ENCODE data around the gene CD300LB.
"Not testable (repeated sequence)": the region's sequence is repeated elsewhere in the genome, so short reads cannot be mapped to it uniquely, and the experiment has no call there.

Gene CD300LB

DNA sequence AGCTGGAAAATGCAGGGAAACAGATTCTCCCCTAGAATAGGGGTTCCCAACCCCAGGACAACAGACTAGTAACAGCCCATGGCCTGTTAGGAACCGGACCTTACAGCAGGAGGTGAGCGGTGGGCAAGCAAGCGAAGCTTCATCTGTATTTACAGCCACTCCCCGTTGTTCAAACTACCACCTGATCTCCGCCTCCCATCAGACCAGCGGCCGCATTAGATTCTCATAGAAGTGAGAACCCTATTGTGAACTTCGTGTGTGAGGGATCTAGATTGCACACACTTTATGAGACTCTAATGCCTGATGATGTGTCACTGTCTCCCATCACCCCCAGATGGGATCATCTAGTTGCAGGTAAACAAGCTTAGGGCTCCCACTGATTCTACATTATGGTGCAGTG, 3.5 kb downstream of the CD300LB start:
- H3K27me3 Mint-ChIP-seq, result peaks cover 51 to 95% of the 10 kb centered on the region in 2 donors
- H3K9me3 Mint-ChIP-seq, result peaks cover 0 to 3% of the 10 kb centered on the region in 2 donors
- no peak overlapping the region for H3K27ac Mint-ChIP-seq
- DNase-seq (no peak), ATAC-seq (replicated peaks) (no peak)
- no peaks in the 10 kb centered on the region for H3K36me3 Mint-ChIP-seq (ENCODE audit: insufficient read depth)
- H3K4me1 Mint-ChIP-seq (ENCODE audit: low read depth in 2 of 2), result peaks cover 5% of the 10 kb centered on the region in 2 donors
- no peak overlapping the region for H3K4me3 Mint-ChIP-seq

DNA sequence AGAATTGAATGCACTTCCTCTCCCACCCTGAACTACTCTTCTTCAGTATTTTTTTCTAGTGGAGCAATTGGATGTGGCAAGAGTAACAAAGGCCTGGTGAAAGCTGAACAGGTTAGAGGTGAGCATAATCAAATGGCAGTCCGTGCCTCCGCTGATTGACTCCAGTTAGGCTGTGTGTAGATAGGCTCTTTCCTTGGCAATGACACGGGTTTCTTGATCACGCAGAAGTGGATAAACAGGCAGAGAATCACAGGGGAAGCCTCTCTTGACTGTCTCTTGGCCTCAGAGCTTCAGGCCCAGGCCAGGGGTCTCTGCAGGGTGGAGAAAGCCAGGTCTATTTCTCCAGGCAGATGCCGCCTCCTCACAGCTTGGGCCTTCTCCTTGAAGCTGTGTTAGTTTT, 4.2 kb downstream of the CD300LB start:
- Mint-ChIP-seq H3K4me3 (no peak overlapping the region), H3K27ac (no peak overlapping the region), H3K4me1 (ENCODE audit: low read depth in 2 of 2) (peaks cover 5% of the 10 kb centered on the region in 2 donors), H3K27me3 (peaks cover 49 to 95% of the 10 kb centered on the region in 2 donors), H3K9me3 (peaks cover 0 to 3% of the 10 kb centered on the region in 2 donors), H3K36me3 (ENCODE audit: insufficient read depth) (no peaks in the 10 kb centered on the region)
- ATAC-seq (replicated peaks) (no peak), DNase-seq (no peak)

DNA sequence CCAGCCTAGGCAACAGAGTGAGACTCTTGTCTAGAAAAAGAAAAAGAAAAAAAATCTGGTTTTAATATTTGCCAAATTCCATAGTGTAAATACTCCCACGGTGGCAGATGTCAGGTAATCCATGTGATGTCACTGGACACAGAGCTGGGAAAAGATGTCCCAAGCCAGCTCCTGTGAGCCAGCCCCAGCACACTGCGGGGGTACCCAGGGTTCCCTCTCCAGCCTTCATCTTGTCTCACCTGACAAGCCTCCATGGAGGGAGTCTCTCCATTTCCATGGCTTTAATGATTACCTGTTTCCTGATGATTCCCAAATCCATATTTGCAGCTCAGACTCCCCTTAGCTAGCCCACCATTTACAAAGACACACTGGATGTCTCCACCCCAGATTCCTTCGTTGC, 4.6 kb downstream of the CD300LB start:
- no peak for ATAC-seq (replicated peaks)
- DNase-seq, result no peak
- no peaks in the 10 kb centered on the region for H3K36me3 Mint-ChIP-seq (ENCODE audit: insufficient read depth)
- peaks cover 0 to 3% of the 10 kb centered on the region in 2 donors for H3K9me3 Mint-ChIP-seq
- H3K27ac Mint-ChIP-seq, result no peak overlapping the region
- peaks cover 6 to 8% of the 10 kb centered on the region in 2 donors for H3K4me1 Mint-ChIP-seq (ENCODE audit: low read depth in 2 of 2)
- no peak overlapping the region for H3K4me3 Mint-ChIP-seq
- peaks cover 47 to 95% of the 10 kb centered on the region in 2 donors for H3K27me3 Mint-ChIP-seq

DNA sequence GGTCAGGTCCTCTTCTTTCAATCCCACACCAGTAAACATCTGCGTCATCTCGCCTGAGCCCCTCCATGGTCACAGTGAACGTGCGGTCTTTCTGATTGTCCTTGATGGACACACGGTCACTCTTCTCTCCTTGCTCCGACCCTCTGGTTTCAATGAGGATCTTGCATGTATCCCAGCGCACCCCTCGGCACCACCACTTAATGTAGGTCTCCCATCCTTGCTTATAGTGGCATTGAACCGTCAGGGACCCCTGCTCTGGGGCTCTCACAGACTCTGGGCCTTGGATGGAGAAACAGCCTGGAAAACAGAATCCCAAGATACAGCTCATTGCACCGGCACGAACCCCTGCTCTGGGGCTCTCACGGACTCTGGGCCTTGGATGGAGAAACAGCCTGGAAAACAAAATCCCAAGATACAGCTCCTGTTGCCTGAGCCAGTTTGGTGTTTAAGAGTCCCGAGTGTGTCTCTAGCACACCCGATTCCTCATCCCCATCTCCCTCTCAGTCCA, 5.4 kb downstream of the CD300LB start:
- Mint-ChIP-seq H3K36me3 (ENCODE audit: insufficient read depth) (no peaks in the 10 kb centered on the region), H3K9me3 (peaks cover 0 to 3% of the 10 kb centered on the region in 2 donors), H3K27ac (no peak overlapping the region), H3K27me3 (peaks cover 47 to 95% of the 10 kb centered on the region in 2 donors), H3K4me3 (no peak overlapping the region), H3K4me1 (ENCODE audit: low read depth in 2 of 2) (peaks cover 7 to 8% of the 10 kb centered on the region in 2 donors)
- DNase-seq (no peak), ATAC-seq (replicated peaks) (no peak)

DNA sequence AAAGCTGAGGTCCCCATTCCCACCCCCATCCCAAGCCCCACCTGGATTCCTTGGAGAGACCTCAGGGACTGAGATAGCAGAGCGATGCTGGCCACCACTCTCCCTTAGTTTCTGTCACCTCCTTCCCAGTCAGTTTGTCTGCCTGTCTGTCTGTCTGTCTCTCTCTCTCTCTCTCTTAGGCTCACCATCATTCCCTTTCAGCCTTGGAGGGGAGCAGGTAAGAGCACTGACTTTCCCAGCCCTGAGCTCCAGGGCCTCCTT, 5.9 kb downstream of the CD300LB start:
- Mint-ChIP-seq H3K36me3 (ENCODE audit: insufficient read depth) (no peaks in the 10 kb centered on the region), H3K4me3 (no peak overlapping the region), H3K27me3 (peaks cover 45 to 94% of the 10 kb centered on the region in 2 donors), H3K27ac (no peak overlapping the region), H3K9me3 (peaks cover 0 to 3% of the 10 kb centered on the region in 2 donors), H3K4me1 (ENCODE audit: low read depth in 2 of 2) (peaks cover 7 to 9% of the 10 kb centered on the region in 2 donors)
- ATAC-seq (replicated peaks), result no peak
- no peak for DNase-seq

DNA sequence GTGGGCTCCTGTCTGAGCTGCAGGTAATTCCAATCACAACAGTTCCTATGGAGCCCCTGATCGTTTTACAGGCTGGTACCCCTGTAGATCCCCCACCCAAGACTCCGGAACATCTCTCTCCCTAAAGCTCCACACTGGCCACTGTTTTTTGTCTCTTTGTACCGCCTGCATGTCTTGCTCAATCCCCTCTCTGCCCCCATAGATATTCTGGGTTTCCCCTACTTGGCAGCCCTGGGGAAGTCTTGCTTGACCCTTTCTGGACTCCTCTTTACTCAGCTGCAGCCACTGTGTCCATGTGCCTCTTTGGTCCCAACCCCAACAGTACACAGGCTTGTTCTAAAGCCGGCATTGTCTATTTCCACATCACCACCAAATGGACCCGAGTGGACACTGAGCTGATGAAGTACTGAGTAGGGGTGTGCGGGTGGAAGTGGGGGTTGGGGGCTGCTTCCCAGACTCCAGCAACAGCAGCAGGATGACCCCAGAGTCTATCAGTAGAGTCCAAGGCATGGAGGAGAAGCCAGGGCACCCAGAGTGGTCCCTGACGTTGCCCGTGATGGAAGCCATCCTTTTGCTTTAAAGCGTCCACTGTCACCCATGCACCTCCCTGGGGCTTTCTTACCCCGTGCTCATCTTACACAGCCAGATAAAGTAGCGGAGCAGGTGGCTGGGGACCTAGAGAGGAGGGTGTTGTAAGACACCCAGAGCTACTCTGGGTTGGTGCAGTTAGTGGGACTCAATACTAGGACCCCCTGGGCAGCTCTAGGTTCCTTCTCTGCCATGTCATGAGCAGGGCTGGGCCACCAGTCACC, 6.4 kb downstream of the CD300LB start:
- peaks cover 42 to 89% of the 10 kb centered on the region in 2 donors for H3K27me3 Mint-ChIP-seq
- H3K36me3 Mint-ChIP-seq (ENCODE audit: insufficient read depth), result no peaks in the 10 kb centered on the region
- H3K4me1 Mint-ChIP-seq (ENCODE audit: low read depth in 2 of 2), result peaks cover 7 to 9% of the 10 kb centered on the region in 2 donors
- H3K27ac Mint-ChIP-seq, result no peak overlapping the region
- peaks cover 0 to 3% of the 10 kb centered on the region in 2 donors for H3K9me3 Mint-ChIP-seq
- H3K4me3 Mint-ChIP-seq, result no peak overlapping the region
- DNase-seq, result no peak
- no peak for ATAC-seq (replicated peaks)

DNA sequence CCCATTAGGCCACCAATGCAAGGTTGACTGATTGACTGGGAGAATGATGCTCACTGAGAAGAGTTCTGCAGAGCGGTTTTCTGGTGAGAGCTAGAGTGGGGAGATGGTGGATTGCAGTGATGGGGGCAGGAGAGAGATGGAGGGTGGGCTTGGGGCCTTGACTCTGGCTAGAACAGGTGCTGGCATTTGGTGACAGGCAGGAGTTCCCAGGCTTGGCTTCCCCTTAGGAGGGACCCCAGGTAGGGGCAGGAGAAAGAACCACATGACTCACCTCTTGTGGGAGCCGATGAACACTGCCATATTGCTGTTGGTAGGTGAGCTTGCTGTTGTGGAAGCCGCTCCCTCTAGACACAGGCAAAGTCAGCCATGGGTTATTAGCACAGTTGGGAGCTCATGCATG, 8.0 kb downstream of the CD300LB start:
- peaks cover 42 to 74% of the 10 kb centered on the region in 2 donors for H3K27me3 Mint-ChIP-seq
- peaks cover 0 to 5% of the 10 kb centered on the region in 2 donors for H3K9me3 Mint-ChIP-seq
- H3K36me3 Mint-ChIP-seq (ENCODE audit: insufficient read depth), result no peaks in the 10 kb centered on the region
- peaks cover 7 to 9% of the 10 kb centered on the region in 2 donors for H3K4me1 Mint-ChIP-seq (ENCODE audit: low read depth in 2 of 2)
- DNase-seq (no peak), ATAC-seq (replicated peaks) (no peak)
- H3K4me3 Mint-ChIP-seq, result no peak overlapping the region
- H3K27ac Mint-ChIP-seq, result no peak overlapping the region

DNA sequence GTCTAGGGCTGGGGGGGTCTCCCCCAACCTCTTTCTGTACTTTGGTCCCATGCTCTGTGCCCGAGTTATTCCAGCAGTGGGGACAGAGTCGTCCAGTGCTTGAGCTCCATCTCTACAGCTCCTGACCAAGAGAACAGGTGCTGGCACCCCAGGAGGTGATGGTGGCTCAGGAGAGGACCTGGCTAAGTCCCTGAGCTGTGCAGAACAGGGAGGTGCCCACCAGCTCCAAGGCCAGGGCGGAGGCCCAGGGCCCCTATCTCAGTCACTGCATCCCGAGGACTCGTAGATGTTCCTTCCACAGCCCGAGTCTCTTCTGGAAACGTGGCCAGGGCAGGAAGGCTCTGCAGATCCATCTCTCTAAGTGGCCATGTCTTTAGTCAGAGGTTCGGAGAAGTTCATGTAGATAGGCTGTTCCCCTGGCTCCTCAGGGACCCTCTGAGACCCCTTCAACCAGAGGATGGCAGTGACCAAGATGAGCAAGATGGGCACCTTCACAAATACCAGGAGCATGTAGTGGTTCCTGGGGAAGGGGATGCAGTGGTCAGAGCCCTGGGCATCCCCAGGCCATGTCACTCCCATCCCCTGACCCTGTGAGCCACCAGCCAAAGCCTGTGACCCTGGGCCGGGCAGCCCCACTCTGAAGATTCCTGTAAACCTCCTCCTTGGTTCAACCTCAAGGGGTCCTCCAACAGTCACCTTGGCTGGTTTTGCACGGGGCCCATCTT, 8.7 kb downstream of the CD300LB start:
- no peak for DNase-seq
- H3K27ac Mint-ChIP-seq, result no peak overlapping the region
- H3K36me3 Mint-ChIP-seq (ENCODE audit: insufficient read depth), result no peaks in the 10 kb centered on the region
- peaks cover 7 to 9% of the 10 kb centered on the region in 2 donors for H3K4me1 Mint-ChIP-seq (ENCODE audit: low read depth in 2 of 2)
- peaks cover 0 to 5% of the 10 kb centered on the region in 2 donors for H3K9me3 Mint-ChIP-seq
- no peak overlapping the region for H3K4me3 Mint-ChIP-seq
- ATAC-seq (replicated peaks), result no peak
- H3K27me3 Mint-ChIP-seq, result peaks cover 42 to 71% of the 10 kb centered on the region in 2 donors

DNA sequence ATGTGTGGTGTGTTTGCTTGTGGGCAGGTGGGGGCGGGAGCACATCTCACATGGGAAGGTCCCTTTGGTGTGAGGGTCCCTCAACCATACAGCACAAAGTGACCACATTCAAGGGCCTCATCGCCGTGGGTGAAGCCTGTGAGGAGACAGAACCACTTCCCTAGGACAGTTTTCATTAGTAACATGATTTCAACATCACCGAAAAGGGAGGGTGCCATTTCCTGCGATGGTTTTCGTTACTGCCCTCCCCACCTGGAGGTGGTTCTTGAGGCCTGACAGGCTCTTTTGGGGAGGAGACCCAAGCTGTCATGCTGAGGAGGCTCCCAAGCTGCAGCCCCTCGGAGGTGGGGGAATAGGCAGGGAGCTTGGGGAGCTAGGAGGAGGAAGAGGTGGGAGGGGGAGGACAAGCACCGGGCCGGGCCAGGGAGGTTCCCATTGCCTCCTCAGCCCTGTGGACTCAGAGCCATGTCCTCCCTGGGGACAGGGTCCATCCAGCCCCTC, 9.5 kb downstream of the CD300LB start:
- H3K4me3 Mint-ChIP-seq, result peak overlapping the region in 1 of 2 donors; percentile 45
- peaks cover 0 to 5% of the 10 kb centered on the region in 2 donors for H3K9me3 Mint-ChIP-seq
- ATAC-seq (replicated peaks) (peak; percentile 56), DNase-seq (no peak)
- peaks cover 7 to 9% of the 10 kb centered on the region in 2 donors for H3K4me1 Mint-ChIP-seq (ENCODE audit: low read depth in 2 of 2)
- peaks cover 42 to 71% of the 10 kb centered on the region in 2 donors for H3K27me3 Mint-ChIP-seq
- H3K36me3 Mint-ChIP-seq (ENCODE audit: insufficient read depth), result no peaks in the 10 kb centered on the region
- H3K27ac Mint-ChIP-seq, result peak overlapping the region in 1 of 2 donors; percentile 71

DNA sequence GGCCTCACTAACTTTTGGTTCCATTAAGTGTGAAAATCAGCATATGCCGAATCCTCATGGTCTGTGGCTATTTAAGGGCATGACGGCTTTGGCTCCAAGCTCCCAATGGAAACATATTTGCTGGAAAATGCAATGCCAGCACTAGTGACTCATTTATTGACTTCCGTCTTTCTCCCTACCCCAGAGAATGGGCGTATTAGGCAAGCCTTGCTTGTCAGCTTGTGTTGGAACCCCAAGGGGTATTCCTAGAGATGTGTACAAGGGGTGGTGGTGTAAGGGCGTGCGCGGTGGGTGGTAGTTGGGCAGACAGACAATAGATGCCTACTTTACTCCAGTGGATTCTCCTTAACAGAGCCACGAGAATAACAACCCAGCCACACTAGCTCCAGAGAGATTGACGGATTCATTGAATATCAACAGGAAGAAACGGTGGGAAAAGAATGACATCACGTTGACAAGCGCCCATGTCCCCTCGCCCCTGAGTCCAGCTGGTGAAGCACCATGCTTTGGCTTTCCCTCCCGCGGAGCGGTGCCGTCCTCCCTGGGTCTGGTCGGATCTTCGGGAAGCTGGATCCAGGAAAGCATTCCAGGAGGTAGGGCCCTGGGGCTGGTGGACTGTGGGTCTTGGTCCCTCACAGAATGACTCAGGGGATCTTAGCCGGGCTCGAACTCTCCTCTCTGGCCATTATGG, 10.3 kb downstream of the CD300LB start:
- no peak for ATAC-seq (replicated peaks)
- DNase-seq, result no peak
- Mint-ChIP-seq H3K27me3 (peaks cover 38 to 68% of the 10 kb centered on the region in 2 donors), H3K4me3 (peak overlapping the region in 1 of 2 donors; percentile 45), H3K36me3 (ENCODE audit: insufficient read depth) (no peaks in the 10 kb centered on the region), H3K27ac (peak overlapping the region in 1 of 2 donors; percentile 71), H3K9me3 (peaks cover 0 to 5% of the 10 kb centered on the region in 2 donors), H3K4me1 (ENCODE audit: low read depth in 2 of 2) (peaks cover 7 to 9% of the 10 kb centered on the region in 2 donors)

DNA sequence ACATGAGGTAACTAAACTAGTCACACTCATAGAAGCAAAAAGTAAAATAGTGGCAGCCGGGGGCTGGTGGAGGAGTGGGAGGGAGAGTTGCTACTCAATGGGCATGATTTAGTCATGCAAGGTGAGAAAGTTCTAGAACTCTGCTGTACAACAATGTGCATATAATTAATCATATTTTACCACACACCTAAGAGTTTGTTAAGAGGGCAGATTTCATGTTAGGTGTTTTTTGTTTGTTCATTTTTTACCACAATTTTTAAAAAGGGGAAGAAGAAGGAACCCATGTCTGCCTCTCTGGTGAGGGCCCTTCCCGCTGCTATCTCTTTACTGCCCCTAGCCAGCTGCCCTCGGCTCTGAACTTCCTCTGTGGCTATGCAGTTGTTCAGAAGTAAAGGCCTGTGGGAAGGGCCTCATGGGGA, 11.2 kb downstream of the CD300LB start:
- ATAC-seq (replicated peaks), result peak; percentile 27
- H3K27me3 Mint-ChIP-seq, result peaks cover 31 to 59% of the 10 kb centered on the region in 2 donors
- peaks cover 7 to 12% of the 10 kb centered on the region in 2 donors for H3K4me1 Mint-ChIP-seq (ENCODE audit: low read depth in 2 of 2)
- no peak overlapping the region for H3K27ac Mint-ChIP-seq
- H3K9me3 Mint-ChIP-seq, result peaks cover 0 to 5% of the 10 kb centered on the region in 2 donors
- no peaks in the 10 kb centered on the region for H3K36me3 Mint-ChIP-seq (ENCODE audit: insufficient read depth)
- H3K4me3 Mint-ChIP-seq, result no peak overlapping the region
- no peak for DNase-seq

DNA sequence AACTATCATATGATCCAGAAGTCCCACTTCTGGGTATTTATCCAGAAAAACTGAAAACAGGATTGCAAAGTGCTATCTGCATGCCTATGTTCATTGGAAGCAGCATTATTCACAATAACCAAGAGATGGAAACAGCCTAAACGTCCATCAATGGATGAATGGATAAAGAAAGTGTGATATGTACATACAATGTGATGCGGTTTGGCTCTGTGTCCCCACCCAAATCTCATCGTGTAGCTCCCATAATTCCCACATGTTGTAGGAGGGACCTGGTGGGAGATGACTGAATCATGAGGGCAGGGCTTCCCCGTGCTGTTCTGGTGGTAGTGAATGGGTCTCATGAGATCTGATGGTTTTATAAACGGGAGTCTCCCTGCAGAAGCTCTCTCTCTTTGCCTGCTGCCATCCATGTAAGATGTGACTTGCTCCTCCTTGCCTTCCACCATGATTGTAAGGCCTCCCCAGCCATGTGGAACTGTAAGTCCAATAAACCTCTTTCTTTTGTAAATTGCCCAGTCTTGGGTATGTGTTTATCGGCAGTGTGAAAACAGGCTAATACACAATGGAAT, 12.8 kb downstream of the CD300LB start:
- peaks cover 23 to 57% of the 10 kb centered on the region in 2 donors for H3K27me3 Mint-ChIP-seq

More for the DNA sequence above, 12.8 kb downstream of the CD300LB start:
- DNase-seq; H3K4me3 Mint-ChIP-seq; H3K27ac Mint-ChIP-seq; ATAC-seq (replicated peaks): not testable (repeated sequence)
- H3K36me3 Mint-ChIP-seq (ENCODE audit: insufficient read depth), result peaks cover 12% of the 10 kb centered on the region
- H3K9me3 Mint-ChIP-seq, result peaks cover 13% of the 10 kb centered on the region in 2 donors
- peaks cover 15 to 22% of the 10 kb centered on the region in 2 donors for H3K4me1 Mint-ChIP-seq (ENCODE audit: low read depth in 2 of 2)

Data from effector memory CD8-positive, alpha-beta T cell (primary cell).